ENCODE measurements around the gene DEAF1.
"Not testable (repeated sequence)": the region's sequence is repeated elsewhere in the genome, so short reads cannot be mapped to it uniquely, and the experiment has no call there.

Gene DEAF1

DNA sequence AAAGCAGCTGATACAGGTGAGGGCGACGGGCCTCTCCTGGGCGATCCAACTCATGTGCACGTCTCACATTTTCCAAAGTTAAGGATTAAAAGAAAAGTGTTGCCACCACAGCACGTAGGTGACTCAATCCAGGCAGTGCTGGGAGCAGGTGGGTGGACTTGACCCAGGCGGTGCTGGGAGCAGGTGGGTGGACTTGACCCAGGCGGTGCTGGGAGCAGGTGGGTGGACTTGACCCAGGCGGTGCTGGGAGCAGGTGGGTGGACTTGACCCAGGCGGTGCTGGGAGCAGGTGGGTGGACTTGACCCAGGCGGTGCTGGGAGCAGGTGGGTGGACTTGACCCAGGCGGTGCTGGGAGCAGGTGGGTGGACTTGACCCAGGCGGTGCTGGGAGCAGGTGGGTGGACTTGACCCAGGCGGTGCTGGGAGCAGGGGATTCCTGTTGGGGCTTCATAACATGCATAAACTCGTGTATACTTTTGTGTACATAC lies 47.3 kb downstream of the DEAF1 start:
- not testable (repeated sequence) for DNase-seq (ENCODE audit: low read depth in 4 of 4, low spot score in 1 of 4)

DNA sequence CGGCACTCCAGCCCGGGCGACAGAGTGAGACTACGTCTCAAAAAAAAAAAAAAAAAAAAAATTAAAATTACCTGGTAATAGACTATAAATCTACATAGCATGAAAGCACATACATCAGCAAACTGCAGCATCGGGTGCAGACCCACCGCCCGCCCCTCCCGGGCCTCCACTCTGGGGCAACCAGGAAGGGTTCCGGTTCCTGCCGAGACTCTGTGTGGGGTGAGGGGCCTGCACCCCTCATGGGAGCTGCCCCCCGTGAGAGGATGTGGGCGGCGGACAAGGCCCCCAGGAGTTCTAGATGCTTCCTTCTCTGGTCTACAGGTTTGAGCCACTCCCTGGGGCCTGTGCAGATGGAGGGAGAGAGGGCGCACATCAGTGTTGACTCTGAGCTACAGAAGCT lies 48.8 kb downstream of the DEAF1 start:
- no peak for DNase-seq (ENCODE audit: low read depth in 4 of 4, low spot score in 1 of 4)

DNA sequence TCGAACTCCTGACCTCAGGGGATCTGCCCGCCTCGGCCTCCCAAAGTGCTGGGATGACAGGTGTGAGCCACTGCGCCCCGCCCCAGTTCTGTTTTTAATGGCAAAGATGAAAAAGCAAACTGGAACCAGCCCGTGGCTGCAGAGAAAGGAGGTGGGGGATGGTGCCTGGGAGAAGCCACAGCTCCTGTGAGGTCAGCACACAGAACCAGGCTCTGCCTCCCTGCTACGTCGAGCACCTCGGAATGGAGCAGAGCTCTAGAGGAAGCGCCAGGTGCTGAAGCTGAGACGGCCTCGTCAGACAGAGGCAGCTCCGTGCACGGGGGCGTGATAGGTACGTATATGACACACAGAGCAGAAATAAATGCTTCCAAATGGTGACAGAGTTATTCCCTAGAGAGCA lies 49.5 kb downstream of the DEAF1 start:
- DNase-seq (ENCODE audit: low read depth in 4 of 4, low spot score in 1 of 4), result no peak

DNA sequence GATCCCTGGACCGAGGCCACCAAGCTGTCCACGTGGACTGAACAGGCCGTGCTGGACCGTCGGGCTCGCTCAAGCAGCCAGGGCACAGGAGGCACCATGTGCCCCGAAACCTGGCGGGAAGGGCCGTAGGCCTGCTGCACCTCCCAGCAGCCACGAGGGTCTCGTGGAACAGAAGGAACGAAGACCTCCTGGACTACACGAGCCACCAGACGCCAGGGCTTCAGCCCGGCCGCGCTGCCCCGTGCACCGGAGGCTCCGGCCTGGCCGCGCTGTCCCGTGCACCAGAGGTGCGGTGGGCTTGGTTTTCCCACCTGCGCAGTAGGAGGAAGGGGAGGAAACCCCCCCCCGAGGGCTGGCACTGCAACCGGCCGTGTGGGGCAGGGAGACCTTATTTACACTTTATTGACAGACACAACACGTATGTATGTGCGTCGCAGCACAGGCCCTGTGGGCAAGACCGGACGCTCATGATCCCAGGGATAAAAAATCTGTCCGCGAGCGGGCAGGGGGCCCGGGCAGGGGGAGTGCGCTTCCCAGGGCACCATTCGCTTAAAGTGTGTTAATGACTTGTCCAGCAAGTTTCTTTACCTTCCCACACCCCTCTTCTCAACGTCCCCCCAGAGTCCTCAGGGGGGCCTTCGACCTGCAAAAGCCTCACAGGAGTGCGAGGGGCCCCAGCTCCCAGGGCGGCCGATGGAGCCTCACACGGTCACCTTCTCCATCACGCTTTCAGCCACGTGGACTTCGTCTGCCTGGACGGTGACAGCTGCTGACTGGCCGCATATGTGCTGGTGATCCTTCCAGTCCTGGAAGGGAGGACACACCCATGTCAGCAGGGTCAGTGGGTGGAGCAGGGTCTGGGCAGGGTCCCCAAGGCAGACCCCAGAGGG lies 50.9 kb downstream of the DEAF1 start:
- DNase-seq (ENCODE audit: low read depth in 4 of 4, low spot score in 1 of 4), result no peak

DNA sequence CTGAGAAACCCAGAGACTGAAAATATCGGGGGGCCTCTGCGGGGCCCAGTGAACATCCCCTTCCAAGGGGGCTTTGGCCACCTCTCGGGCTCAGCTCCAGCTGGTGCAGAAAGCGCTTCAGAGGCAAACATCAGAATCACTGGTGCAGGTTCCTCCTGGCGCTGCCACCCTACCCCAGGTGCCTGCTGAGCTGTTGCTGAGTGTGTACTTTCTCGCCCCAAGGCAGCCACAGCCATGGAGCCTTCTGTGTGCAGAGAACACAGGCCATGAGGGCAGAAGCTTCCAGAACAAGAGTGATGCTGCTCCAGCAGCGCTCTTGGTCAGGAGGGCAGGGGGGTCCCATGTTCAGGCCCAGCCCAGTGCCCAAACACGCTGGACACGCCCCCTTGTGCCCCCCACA lies 51.7 kb downstream of the DEAF1 start:
- DNase-seq (ENCODE audit: low read depth in 4 of 4, low spot score in 1 of 4), result no peak

DNA sequence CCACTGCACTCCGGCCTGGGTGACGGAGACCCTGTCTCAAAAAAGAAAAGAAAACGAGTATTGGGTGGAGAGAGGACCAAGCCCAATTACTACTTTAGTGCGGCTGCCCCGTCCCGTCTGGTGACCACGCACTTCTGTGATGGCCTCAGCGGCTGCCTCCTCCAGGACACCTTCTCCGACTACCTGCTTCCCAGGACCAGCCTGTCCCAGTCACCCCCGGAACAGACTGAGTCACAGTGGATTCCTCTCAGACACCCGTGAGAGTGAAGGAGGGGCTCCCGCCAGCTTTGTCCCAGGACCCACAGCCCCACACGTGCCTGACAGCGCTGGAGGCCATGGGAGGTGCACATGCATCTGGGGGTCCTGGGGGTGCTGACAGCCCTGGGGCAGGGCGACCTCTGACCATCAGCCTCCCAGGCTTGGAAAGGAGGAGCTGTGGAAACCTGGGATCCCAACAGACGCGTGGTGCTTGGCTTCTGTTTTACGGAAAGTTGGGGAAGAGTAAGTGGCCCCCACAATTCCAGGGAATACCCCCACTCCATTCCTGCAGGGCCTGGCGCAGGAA lies 53.1 kb downstream of the DEAF1 start:
- DNase-seq (ENCODE audit: low read depth in 4 of 4, low spot score in 1 of 4), result no peak

DNA sequence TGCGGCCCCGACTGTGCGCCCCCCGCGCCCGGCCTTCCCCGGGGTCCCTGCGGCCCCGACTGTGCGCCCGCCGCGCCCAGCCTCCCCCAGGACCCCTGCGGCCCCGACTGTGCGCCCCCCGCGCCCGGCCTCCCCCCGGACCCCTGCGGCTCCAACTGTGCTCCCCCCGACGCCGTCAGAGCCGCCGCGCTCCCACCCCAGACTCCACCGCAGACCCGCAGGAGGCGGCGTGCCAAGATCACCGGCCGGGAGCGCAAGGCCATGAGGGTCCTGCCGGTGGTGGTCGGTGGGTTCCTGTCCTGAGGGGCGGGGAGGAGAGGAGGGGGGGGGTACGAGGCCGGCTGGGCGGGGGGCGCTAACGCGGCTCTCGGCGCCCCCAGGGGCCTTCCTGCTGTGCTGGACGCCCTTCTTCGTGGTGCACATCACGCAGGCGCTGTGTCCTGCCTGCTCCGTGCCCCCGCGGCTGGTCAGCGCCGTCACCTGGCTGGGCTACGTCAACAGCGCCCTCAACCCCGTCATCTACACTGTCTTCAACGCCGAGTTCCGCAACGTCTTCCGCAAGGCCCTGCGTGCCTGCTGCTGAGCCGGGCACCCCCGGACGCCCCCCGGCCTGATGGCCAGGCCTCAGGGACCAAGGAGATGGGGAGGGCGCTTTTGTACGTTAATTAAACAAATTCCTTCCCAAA lies 54.9 kb downstream of the DEAF1 start:
- DNase-seq (ENCODE audit: low read depth in 4 of 4, low spot score in 1 of 4), result no peak

DNA sequence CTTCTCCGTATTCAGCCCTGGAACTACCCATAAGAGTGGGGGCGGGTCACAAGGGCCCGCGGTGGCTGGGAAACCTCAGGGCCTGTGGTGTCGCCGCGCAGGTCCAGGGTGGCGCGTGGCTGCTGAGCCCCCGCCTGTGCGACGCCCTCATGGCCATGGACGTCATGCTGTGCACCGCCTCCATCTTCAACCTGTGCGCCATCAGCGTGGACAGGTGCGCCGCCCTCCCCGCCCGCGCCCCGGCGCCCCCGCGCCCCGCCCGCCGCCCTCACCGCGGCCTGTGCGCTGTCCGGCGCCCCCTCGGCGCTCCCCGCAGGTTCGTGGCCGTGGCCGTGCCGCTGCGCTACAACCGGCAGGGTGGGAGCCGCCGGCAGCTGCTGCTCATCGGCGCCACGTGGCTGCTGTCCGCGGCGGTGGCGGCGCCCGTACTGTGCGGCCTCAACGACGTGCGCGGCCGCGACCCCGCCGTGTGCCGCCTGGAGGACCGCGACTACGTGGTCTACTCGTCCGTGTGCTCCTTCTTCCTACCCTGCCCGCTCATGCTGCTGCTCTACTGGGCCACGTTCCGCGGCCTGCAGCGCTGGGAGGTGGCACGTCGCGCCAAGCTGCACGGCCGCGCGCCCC lies 55.6 kb downstream of the DEAF1 start:
- DNase-seq (ENCODE audit: low read depth in 4 of 4, low spot score in 1 of 4), result no peak

DNA sequence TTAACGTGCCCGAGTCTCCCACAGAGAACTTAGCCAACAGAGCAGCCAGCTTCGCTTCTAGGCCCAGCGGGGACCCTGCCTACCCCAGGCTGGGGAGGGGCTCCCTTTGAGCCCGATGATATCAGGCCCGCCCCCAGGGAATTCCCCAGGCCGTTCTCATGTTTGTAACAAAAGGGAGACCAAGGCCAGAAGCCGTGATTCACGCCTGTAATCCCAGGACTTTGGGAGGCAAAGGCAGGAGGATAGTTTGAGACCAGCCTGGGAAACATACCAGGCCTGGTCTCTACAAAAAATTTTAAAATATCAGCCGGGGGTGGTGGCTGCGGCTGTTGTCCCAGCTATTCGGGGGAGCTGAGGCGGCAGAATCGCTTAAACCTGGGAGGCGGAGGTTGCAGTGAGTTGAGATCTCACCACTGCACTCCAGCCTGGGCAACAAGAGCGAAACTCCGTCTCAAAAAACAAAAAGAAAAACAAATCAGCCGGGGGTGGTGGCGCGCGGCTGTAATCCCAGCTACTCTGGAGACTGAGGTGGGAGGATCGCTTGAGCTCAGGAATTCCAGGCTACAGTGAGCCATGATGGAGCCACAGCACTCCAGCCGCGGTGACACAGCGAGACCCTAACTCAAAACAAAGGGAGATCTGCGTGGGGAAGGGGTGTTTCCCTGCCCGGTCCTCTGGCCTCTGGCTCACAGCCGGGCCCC lies 56.2 kb downstream of the DEAF1 start:
- DNase-seq (ENCODE audit: low read depth in 4 of 4, low spot score in 1 of 4), result no peak

DNA sequence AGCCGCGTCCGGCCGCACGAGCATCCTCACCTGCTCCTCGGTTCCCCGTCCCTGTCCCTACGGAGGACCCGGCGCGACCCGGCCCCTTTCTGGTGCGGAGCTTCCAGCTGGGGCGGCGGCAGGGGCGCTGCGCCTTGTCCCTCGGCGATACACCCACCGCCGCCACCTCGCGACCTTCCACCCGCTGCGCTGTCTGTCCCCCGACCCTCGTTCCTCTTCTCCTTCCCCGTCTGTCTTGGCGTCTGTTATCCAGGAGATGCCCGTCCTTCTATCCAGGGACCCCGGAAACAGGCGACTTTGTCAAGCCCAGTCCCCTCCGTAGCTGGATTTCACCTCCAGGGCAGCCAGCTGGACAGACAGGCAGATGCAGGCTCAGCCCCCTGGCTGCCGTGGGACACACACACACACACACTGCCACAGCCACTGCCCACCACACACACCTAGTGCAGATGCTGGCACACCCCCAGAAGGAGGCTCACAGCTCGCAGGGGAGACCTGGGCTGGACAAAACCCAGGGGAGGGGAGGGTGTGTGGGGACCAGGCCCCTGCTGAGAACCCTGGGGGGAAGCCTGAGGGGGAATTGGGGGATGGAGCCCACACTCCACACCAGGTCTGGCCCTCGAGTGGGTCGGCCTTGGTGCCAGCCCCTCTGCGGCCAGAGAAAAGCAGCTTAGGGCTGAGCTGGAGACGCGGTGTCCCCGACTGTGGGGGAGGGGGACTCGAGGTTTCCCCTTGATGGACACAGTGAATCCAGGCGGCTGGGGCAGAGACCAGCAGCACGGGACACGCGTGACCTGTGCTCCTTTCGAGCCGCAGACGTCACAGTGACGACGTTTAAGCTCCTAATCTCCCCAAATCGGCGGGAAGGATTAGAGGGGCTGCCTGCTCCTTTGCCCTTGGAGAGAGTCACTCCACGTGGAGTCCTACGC lies 57.2 kb downstream of the DEAF1 start:
- no peak for DNase-seq (ENCODE audit: low read depth in 4 of 4, low spot score in 1 of 4)

DNA sequence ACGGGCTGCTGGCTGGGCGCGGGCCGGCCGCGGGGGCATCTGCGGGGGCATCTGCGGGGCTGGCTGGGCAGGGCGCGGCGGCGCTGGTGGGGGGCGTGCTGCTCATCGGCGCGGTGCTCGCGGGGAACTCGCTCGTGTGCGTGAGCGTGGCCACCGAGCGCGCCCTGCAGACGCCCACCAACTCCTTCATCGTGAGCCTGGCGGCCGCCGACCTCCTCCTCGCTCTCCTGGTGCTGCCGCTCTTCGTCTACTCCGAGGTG lies 57.8 kb downstream of the DEAF1 start:
- no peak for DNase-seq (ENCODE audit: low read depth in 4 of 4, low spot score in 1 of 4)

DNA sequence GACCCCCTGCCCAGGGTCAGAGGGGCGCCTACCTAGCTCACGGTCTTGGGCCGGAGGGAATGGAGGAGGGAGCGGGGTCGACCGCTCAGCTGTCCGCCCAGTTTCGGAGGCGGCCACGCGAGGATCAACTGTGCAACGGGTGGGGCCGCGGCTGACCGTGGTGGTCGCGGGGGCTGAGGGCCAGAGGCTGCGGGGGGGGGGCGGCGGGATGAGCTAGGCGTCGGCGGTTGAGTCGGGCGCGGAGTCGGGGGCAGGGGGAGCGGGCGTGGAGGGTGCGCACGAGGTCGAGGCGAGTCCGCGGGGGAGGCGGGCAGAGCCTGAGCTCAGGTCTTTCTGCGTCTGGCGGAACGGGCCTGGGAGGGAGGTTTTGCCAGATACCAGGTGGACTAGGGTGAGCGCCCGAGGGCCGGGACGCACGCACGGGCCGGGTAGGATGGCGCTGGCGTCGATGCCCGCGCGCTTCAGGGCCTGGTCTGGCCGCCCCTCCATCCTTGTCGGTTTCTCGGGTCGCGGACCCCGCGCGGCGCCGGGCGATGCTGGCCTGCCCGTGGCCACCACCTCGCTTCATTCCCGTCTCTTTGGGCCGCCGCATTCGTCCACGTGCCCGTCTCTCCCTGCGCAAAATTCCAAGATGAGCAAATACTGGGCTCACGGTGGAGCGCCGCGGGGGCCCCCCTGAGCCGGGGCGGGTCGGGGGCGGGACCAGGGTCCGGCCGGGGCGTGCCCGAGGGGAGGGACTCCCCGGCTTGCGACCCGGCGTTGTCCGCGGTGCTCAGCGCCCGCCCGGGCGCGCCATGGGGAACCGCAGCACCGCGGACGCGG lies 58.3 kb downstream of the DEAF1 start, which contains the start of gene DRD4:
TSS of gene DRD4 (plus strand) at position 759 of the 822 bp plus-strand sequence. CDS start at position 795, 36 bp downstream.
- no peak for DNase-seq (ENCODE audit: low read depth in 4 of 4, low spot score in 1 of 4)

DNA sequence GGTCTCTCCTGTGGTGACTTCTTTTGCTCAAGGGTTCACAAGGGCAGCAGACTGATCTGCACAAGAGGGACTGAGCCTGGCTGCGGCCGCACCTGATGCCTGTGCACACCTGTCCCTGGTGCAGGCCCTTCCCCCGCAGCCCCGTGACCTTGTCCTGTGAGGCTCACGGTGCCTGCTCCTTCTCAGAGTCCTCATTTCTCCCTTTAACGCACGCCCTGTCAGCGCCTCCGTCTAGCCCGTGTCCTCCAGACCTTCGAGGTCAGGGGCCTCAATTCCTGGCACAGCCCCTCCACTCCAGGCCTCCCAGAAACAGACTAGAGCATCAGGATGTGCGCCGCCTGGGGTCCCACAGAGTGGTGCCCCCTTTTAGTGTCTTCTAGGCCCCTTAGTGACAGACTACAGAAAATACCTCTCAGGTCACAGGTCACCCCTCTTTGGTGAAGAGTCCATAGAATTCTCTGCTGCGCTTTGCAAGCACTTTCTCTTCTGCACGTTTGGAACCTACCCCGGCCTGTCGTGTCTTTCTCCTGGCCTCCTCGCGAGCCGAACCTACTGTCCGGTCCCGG lies 59.0 kb downstream of the DEAF1 start:
- no peak for DNase-seq (ENCODE audit: low read depth in 4 of 4, low spot score in 1 of 4)

DNA sequence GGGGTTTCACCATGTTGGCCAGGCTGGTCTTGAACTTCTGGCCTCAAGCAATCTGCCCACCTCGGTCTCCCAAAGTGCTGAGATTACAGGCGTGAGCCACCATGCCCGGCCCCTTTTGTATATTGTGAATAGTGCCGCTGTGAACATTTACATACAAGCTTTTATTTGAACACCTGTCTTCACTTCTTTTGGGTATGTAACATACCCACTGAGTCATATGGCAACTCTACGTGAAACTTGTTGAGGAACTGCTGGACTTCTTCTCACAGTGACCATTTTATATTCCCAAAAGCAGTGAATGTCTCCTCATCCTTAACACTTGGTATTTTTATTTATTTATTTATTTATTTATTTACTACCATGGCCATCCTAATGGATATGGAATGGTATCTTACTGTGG lies 64.2 kb downstream of the DEAF1 start:
- DNase-seq (ENCODE audit: low read depth in 4 of 4, low spot score in 1 of 4), result no peak

DNA sequence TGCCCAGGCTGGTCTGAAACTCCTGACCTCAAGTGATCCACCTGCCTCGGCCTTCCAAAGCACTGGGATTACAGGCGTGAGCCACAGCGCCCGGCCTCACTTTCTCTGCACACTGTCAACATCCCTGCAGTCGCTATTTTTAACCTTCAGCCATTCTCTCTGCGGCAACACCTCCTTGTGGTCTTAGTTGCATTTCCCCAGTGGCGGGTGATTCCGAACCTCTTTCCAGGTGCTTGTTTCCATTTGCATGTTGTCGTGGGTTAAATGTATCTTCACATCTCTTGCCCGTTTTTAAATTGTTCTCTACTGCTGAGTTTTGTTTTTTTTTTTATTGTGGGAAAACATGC lies 65.8 kb downstream of the DEAF1 start:
- no peak for DNase-seq (ENCODE audit: low read depth in 4 of 4, low spot score in 1 of 4)

DNA sequence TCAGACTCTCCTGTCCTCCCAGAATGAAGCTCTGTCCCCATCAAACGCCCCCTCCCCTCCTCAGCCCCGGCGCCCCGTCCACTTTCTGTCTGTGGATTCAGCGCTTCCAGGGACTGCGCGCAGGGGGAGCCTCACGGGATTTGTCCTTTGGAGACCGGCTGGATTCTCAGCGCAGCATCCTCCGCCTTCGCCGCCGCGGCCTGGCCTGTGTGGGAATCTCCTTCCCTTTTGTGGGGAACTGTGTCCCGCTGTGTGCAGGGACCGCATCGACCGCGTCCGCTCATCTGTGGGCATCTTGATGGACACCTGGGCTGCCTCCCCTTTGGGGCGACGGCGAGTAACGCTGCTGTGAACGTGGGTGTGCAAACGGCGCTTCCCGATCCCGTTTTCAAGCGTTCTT lies 67.0 kb downstream of the DEAF1 start:
- no peak for DNase-seq (ENCODE audit: low read depth in 4 of 4, low spot score in 1 of 4)

DNA sequence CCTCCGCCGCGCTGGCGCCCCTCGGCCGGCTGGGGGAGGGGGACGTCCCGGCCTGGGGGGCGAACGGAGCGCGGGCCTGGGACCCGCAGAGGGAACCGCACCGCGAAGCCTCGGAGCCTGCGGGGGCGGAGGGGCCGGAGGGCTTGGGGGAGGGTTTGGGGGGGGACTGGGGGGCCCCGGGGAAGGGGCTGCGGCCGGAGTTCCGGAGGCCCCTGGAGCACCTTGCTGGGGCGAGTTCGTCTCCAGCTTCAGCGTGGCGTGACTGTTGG lies 67.8 kb downstream of the DEAF1 start:
- DNase-seq (ENCODE audit: low read depth in 4 of 4, low spot score in 1 of 4), result no peak

DNA sequence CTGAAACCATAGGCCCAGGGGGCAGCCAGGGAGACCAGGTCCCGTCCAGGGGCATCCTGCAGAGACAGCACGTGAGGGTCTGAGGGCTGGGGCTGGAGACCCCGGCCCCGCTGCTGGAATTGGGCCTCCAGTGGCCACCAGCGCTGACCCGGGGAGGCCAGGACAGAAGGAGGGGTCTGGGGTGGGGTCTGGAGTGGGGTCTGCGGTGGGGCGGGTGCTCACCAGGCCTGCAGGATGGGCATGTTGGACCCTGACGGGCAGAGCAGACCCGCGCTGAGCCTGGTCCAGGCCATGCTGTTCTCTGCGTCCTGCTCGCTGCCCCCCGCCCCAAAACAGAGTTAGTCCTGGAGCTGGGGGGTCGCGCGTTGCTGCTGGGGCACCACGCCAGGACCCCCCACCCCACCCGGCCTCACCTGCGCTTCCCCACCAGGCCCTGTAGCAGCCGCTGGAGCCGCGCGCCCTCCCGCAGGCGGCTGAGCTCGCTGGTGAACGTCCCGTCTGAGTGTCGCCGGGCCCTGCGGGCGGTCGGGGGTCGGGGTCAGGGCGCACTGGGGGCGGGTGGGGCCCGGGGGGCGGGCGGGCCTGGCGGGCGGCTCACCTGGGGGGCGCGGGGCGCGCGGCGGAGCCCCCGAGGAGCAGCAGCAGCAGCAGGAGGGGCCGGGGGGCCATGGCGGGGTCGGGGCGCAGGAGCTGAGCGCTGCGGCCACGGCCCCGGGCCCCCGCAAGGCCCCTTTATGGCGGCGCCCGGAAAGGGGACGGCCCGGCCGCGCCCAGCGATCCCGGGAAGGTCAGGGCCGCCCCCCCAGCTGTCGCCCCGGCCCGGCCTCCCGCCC lies 68.3 kb downstream of the DEAF1 start, which contains the start of gene SCT:
TSS of gene SCT (minus strand) at position 707 of the 833 bp plus-strand sequence. CDS start at position 669, 38 bp downstream.
- DNase-seq (ENCODE audit: low read depth in 4 of 4, low spot score in 1 of 4), result no peak
